Keratinocyte (primary cell): ENCODE results near the gene NBEA.

ENCODE experiments used
- CTCF ChIP-seq, 3 experiments: IDR thresholded peaks in 1 of 3; conservative IDR thresholded peaks in 1 of 3; optimal IDR thresholded peaks in 1 of 3; 2 replicates in 2 of 3; 3 replicates in 1 of 3; pipeline versions ENCODE3 to v1.5.1; 2011; ENCODE audit warnings: low read length in 3 of 3, mild to moderate bottlenecking in 3 of 3, moderate library complexity in 2 of 3, control low read depth in 1 of 3, inconsistent platforms in 1 of 3; ENCODE audit not compliant: insufficient read depth in 2 of 3; ENCODE audit errors: extremely low read depth in 1 of 3
- EZH2 ChIP-seq: IDR thresholded peaks from one replicate; pipeline ENCODE4 v1.6.1; 2012; ENCODE audit warnings: inconsistent platforms, mild to moderate bottlenecking, low read length, moderate library complexity

DNA sequence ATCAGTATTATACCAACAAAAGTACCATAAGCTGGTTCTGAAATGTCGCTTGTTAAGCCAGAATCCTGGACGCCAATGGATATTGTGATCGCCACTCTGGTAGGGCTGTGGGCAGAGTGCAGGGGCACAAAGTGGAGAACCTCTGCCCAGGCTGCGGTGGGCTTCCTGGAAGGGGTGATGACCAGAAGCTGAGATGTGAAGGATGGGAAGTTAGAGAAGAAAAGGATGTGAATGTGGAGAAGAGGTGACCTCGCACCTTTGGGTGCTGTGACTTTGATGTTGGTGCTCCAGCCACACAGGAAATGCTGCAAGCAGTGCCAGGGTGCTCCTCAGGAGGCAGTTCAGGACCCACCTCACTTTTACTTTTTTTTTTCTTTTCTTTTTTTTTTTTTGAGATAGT lies 742.4 kb downstream of the NBEA start:
- TF ChIP-seq EZH2 (no peak), CTCF (optimal IDR thresholded peaks at IDR 0.05 in 1 of 3, IDR thresholded peaks at IDR 0.05 in 1 of 3, conservative IDR thresholded peaks at IDR 0.05 in 1 of 3; ENCODE audit: extremely low read depth in 1 of 3, insufficient read depth in 2 of 3, low read length in 3 of 3) (no peak)
